ENCODE data around the gene MCF2L2.

Gene MCF2L2

DNA sequence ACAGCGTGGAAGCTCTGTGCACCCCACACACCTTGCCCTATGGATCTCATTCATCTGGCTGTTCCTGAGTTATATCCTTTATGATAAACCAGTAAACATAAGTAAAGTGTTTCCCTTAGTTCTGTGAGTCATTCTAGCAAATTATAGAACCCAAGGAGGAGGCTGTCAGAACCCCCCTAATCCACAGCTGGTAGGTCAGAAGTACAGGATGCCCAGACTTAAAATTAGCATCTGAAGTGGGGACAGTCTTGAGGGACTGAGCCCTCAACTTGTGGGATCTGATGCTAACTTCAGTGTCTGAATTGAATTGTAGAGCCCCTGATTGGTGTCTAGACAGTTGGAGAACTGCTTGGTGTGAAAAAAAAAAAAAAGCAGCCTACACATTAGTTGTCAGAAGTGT lies 100.3 kb downstream of the MCF2L2 start:
- DNase-seq (ENCODE audit: low read depth in 2 of 2): no peak

- no peak for DNase-seq (ENCODE audit: low read depth in 2 of 2)
These were observed 101.1 kb downstream of the MCF2L2 start for GRCh38 chr3:183327343-183327742.

DNA sequence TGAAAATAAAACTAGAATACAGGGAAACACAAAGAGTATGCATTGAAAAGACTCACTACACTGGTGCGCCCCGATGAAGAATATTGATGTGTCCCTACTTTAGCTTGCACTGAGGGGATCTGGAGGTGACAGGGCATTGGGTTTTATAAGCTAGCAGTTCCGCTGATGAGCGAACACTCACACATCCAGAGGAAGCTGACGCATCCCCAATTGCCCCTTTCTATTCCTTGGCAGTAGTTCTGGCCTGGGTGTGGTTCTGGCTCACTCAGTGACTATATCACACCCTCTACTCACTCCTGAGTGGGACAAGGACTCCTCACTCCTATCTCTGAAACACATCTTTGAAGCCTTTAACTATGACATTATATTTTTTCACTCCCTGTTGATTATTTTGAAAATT lies 104.3 kb downstream of the MCF2L2 start:
- no peak for DNase-seq (ENCODE audit: low read depth in 2 of 2)

DNA sequence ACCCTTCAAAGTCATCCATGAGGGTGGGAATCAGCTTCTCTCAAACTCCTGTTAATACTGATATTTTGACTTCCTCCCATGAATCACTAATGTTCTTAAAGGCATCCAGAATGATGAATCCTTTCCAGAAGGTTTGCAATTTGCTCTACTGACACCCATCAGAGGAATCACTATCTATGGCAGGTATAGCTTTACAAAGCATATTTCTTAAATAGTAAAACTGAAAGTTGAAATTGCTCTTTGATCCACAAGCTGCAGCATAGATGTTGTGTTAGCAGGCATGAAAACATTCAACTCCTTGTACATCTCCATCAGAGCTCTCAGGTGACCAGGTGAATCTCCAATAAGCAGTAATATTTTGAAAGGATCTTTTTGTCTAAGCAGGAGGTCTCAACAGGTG lies 109.0 kb downstream of the MCF2L2 start:
- no peak for DNase-seq (ENCODE audit: low read depth in 2 of 2)

DNA sequence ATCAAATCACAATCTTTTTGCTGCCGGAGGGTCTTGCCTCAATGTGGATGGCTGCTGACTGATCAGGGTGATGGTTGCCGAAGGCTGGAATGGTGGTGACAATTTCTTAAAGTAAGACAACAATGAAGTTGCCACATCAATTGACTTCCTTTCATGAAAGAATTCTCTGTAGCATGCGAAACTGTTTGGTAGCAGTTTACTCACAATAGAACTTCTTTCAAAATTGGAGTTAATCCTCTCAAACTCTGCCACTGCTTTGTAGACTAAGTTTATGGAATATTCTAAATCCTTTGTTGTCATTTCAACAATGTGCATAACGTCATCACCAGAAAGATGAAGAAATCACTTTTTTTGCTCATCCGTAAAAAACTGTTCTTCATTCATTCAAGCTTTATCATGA lies 109.5 kb downstream of the MCF2L2 start:
- DNase-seq (ENCODE audit: low read depth in 2 of 2): no peak

DNA sequence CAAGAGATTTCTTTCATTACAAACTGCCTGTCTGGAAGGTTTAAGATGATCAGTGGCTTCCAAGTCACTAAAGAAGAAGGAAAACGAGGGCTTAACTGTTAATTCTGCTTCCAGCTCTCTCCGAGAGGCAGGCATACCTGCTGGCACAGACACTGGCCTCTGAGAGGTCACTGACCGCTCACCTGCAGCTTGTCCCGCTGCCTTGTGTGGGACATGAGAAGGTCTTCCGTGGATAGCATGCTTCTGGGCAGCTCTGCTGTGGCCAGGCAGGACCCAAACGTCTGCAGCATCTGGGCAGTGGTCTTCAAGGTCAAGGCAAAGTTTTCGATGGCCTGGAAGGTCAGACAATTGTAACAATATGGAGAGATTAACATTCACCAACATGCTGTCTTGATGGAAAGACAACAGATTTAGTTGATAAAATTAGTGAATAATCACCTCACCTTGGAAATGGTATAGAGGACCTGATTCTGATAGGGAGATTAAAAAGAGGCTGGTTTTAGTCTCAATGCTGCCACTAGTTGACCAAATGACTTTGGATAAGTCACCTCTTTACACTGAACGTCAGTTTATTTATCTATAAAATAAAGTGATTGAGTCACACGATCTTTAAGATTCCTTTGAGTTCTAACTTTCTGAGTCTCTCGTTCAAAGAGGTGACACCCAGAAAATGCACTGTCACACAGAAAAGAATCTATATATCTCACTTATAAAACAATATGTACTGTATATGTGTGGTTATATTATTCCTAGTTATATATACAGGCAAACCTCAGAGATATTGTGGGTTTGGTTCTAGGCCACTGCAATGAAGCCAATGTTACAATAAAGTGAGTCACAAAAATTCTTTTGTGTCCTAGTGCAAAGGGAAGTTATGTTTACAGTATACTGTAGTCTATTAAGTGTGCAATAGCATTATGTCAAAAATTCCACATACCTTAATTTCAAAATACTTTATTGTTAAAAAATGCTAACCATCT lies 110.2 kb downstream of the MCF2L2 start:
- DNase-seq (ENCODE audit: low read depth in 2 of 2): no peak

GRCh38 chr3:183317271-183317670 lies 111.1 kb downstream of the MCF2L2 start:
- no peak for DNase-seq (ENCODE audit: low read depth in 2 of 2)

- DNase-seq (ENCODE audit: low read depth in 2 of 2): no peak
These were observed 112.7 kb downstream of the MCF2L2 start for GRCh38 chr3:183315739-183316138.

GRCh38 chr3:183313764-183314163 lies 114.7 kb downstream of the MCF2L2 start:
- DNase-seq (ENCODE audit: low read depth in 2 of 2): no peak

- no peak for DNase-seq (ENCODE audit: low read depth in 2 of 2)
These were observed 115.1 kb downstream of the MCF2L2 start for GRCh38 chr3:183313351-183313750.

DNA sequence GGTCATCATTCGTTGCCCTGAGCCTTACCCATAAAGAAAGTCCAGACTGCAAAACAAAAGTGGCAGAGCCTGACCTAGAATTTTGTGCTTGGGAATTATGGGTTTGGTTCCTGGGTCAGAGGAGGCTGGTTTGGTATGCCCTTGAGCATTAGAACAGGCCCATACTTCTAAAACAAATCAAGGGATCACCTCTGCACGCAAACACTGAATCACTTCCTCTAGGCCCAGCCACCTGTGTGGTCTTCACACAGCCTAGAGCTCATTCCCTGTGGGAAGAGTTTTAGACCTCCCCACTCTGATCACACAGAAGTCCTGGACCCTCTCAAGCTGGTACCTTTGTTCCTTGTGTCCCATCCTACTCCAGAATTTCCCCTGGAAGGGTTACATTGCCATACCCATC lies 116.0 kb downstream of the MCF2L2 start:
- DNase-seq (ENCODE audit: low read depth in 2 of 2): no peak

DNA sequence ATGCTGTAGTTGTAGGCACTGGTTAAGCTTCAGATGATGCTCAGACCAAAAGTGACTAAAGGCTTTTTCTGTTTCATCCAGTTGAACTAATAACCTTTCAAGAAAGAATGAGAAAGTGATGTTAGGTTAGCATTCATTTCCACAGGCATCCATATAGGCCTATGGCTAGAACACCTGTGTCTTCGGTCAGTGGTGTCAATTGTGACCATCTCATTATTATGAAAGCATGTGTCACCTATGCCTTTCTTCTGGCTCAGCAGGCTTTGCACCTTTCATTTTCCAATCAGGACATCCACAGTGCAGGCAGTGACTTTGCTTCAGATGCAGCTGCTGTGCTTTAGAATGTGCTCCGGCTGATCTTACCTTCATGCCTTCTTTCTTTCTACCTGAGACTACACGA lies 117.5 kb downstream of the MCF2L2 start:
- no peak for DNase-seq (ENCODE audit: low read depth in 2 of 2)

DNA sequence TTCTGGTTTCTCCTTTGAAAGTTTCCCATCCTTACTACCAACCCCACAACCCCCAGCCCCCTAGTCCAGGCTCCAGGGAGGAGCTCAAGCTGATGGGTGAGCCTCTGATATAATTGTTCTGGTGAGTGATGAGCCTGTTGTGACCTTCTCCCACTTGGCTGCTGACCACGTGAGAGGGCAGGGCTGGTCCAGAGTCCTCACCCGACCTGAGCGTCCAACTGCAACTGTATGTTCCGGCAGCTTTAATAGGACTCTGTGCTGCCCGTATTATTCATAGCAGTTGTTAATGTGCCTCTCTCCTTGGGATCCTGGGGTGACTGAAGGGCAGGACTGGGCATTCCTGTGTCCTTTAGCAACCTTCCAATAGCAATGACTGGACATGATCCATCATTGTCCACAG lies 119.1 kb downstream of the MCF2L2 start:
- DNase-seq (ENCODE audit: low read depth in 2 of 2): no peak

- DNase-seq (ENCODE audit: low read depth in 2 of 2): no peak
These were observed 119.7 kb downstream of the MCF2L2 start for GRCh38 chr3:183308751-183309150.

- no peak for DNase-seq (ENCODE audit: low read depth in 2 of 2)
These were observed 120.7 kb downstream of the MCF2L2 start for GRCh38 chr3:183307749-183308148.

DNA sequence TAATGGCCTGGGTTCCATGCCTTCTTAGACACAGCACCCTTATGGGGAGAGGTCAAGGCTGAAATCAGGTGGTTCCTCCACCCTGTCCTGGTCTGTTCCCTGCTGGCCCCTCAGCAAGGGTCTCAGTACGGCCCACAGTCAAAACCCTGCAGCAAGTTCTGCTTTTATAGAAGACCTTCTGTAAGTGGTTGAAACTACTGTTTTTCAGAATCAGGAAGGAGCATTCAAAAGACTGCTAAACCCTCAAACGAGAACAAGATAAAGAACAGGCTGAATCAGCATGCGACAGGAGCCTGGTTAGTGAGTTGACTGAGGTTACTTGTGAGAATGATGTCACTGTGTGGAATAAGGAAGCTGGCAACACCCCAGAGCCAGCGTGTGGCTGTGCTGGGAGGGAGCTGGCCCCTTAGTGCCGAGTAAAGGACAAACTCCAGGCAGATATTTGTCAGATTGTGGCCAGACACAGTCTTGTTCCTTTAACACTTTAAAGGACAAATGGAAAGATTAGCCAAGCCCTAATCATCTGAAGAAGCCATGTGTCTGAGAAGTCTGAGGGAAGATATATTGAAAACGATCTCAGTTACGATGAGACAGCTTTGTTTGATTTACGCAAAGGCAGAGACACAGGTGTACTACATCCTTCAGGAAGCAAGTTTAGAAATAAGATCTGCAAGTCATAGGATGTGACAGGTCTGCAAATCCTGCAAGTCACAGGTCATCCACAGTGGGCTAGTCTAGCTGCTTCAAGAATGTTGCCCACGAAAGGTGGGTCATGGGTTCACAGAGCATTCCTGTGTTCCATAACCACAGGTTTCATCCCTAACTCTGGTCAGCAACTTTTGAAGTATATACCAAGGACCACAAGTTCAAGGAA lies 121.4 kb downstream of the MCF2L2 start:
- peak; percentile 33 to 43 for DNase-seq (ENCODE audit: low read depth in 2 of 2)

DNA sequence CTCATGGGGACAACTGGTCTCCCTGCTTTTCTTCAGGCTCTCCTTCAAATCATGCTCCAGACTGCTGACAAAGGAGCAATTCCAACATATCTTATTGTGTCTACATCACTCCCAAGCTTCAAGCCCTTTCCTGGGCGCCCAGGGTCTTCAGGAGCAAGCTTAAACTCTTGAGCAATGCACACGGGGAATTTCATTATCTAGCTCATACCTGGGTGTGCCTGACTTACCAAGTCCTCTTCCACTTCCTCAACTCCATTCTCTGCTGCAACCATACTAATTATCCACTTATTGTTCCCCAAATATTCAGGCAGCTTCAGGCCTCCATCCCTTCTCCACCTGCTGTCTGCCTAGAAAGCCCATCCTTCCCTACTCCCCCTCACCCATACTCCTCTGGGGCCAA lies 124.7 kb downstream of the MCF2L2 start:
- DNase-seq (ENCODE audit: low read depth in 2 of 2): no peak

- no peak for DNase-seq (ENCODE audit: low read depth in 2 of 2)
These were observed 126.4 kb downstream of the MCF2L2 start for GRCh38 chr3:183301937-183302580.

DNA sequence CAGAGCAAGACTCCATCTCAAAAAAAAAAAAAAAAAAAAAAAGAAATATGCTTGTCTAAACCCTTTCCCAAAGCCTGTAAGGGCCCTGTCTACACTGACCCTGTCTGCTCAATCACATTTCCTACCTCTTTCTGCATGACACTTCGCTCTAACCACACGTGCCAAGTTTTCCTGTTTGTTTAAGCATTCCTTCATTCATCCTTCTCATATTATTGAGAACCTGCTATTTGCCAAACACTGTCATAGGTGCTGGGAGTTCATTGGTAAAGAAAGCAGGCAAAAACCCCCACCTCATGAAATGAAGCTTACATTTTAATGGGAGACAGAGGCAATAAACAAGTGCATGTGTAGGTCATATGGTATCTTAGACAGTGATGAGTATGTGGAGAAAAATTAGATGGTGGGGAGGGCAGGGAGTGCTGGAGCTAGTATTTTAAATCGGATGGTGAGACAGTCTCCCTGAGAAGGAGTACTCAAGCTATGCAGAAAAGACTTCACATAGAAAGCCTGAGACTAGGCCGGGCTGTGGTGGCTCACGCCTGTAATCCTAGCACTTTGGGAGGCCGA lies 127.3 kb downstream of the MCF2L2 start:
- DNase-seq (ENCODE audit: low read depth in 2 of 2): no peak

GRCh38 chr3:183299976-183300375 lies 128.4 kb downstream of the MCF2L2 start:
- no peak for DNase-seq (ENCODE audit: low read depth in 2 of 2)

- DNase-seq (ENCODE audit: low read depth in 2 of 2): no peak
These were observed 129.7 kb downstream of the MCF2L2 start for GRCh38 chr3:183298701-183299153.

DNA sequence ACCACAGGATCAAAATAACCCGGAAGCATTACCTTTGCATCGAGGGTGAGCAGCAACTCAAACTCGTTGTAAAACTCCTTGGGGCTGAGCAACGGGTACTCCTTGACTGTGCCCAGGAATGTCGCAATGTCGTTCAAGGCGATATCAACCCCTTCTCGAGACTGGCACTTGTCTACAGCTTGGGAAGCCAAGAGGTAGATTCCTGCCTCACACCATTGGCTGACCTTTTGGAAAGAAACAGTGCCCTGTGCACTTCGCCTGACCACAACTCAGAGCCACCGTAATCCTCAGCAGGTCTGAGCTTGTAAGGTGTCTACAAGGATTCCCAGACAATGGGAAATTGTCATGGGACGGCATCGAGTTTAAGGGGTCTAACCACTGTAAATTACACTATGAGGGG lies 131.5 kb downstream of the MCF2L2 start:
- DNase-seq (ENCODE audit: low read depth in 2 of 2): no peak
